WTC11 (cell line): ENCODE results near the gene GALNT2. TPM values are rescaled to one million over a fixed set of nuclear protein-coding genes. Genes with fewer than 3 reads are reported as not detected.

Source experiments
- ATAC-seq: fragments of 200-7000 bp; cut with Tn5 transposase; 2 replicates; pipeline ENCODE4 v1.10.0; 2021; ENCODE audit warnings: mild to moderate bottlenecking, moderate library complexity
- CTCF ChIA-PET: fragments of 300-600 bp; sonication (Branson Sonifier 250); formaldehyde crosslinking; loops from one replicate; lab custom pipeline; 2021; ENCODE audit warnings: antibody characterized with exemption; lab: Charles Lee
- POLR2A ChIA-PET: fragments of 350-600 bp; sonication (Branson Sonifier 250); formaldehyde crosslinking; loops from one replicate; lab custom pipeline; 2021; ENCODE audit warnings: antibody characterized with exemption; lab: Charles Lee
- DNase-seq: peaks from one replicate; pipeline ENCODE4 v3.0.0; 2021; ENCODE audit warnings: low spot score
- H3K27ac Mint-ChIP-seq: 2 replicates; pipeline ENCODE4 v1.8.0; 2021; ENCODE audit warnings: mixed read lengths
- H3K27me3 Mint-ChIP-seq: 2 replicates; pipeline ENCODE4 v1.8.0; 2021; ENCODE audit warnings: low read depth, mild to moderate bottlenecking, moderate library complexity, mixed read lengths
- H3K36me3 Mint-ChIP-seq: 2 replicates; pipeline ENCODE4 v1.8.0; 2021; ENCODE audit warnings: mixed read lengths
- H3K4me1 Mint-ChIP-seq: 2 replicates; pipeline ENCODE4 v1.8.0; 2022; ENCODE audit warnings: mixed read lengths
- H3K4me3 Mint-ChIP-seq: 2 replicates; pipeline ENCODE4 v1.8.0; 2021; ENCODE audit warnings: mild to moderate bottlenecking, moderate library complexity, mixed read lengths
- H3K9me3 Mint-ChIP-seq: 2 replicates; pipeline ENCODE4 v1.8.0; 2021; ENCODE audit warnings: mixed read lengths
- ESRRA ChIP-seq: sonication (generic); formaldehyde crosslinking; IDR thresholded peaks from 2 replicates; pipeline ENCODE4 v1.8.1; 2022; ENCODE audit warnings: mild to moderate bottlenecking, missing genetic modification reagents, borderline replicate concordance
- FOXK1 ChIP-seq: sonication (generic); formaldehyde crosslinking; IDR thresholded peaks from 2 replicates; pipeline ENCODE4 v1.8.0; 2022; ENCODE audit warnings: mild to moderate bottlenecking, moderate library complexity, missing genetic modification reagents
- HMGA2 ChIP-seq: fragments of 250-450 bp; sonication (Bioruptor Pico); IDR thresholded peaks from 2 replicates; pipeline ENCODE4 v1.4.0; 2021; ENCODE audit warnings: mild to moderate bottlenecking, moderate library complexity
- IRF2 ChIP-seq: sonication (generic); formaldehyde crosslinking; IDR thresholded peaks from 2 replicates; pipeline ENCODE4 v1.8.0; 2022; ENCODE audit warnings: low read depth, missing genetic modification reagents, borderline replicate concordance
- NR1H2 ChIP-seq: sonication (generic); formaldehyde crosslinking; IDR thresholded peaks from 2 replicates; pipeline ENCODE4 v1.9.0; 2021; ENCODE audit warnings: mild to moderate bottlenecking, moderate library complexity, missing genetic modification reagents
- OVOL2 ChIP-seq: fragments of 250-450 bp; sonication (Bioruptor Pico); IDR thresholded peaks from 2 replicates; pipeline ENCODE4 v1.9.0; 2021; ENCODE audit warnings: mild to moderate bottlenecking, borderline replicate concordance
- RELA ChIP-seq: sonication (generic); formaldehyde crosslinking; IDR thresholded peaks from 2 replicates; pipeline ENCODE4 v1.8.1; 2022; ENCODE audit warnings: missing genetic modification reagents, mild to moderate bottlenecking, borderline replicate concordance
- SMAD4 ChIP-seq: sonication (generic); formaldehyde crosslinking; IDR thresholded peaks from 2 replicates; pipeline ENCODE4 v1.8.0; 2022; ENCODE audit warnings: mild to moderate bottlenecking, missing genetic modification reagents
- SP1 ChIP-seq: sonication (generic); formaldehyde crosslinking; conservative IDR thresholded peaks from 2 replicates; pipeline ENCODE4 v1.8.1; 2022; ENCODE audit warnings: missing genetic modification reagents
- ZNF416 ChIP-seq: fragments of 250-450 bp; sonication (Bioruptor Pico); IDR thresholded peaks from 2 replicates; pipeline ENCODE4 v1.9.0; 2021; ENCODE audit warnings: mild to moderate bottlenecking, inconsistent platforms
- ZNF423 ChIP-seq: fragments of 250-450 bp; sonication (Bioruptor Pico); IDR thresholded peaks from 2 replicates; pipeline ENCODE4 v2.1.2; 2022; ENCODE audit warnings: mild to moderate bottlenecking, moderate library complexity
- ZNF425 ChIP-seq: fragments of 250-450 bp; sonication (Bioruptor Pico); conservative IDR thresholded peaks from 2 replicates; pipeline ENCODE4 v1.9.0; 2021; ENCODE audit warnings: mild to moderate bottlenecking
- ZSCAN18 ChIP-seq: fragments of 250-450 bp; sonication (Bioruptor Pico); IDR thresholded peaks from 2 replicates; pipeline ENCODE4 v2.1.2; 2022; ENCODE audit warnings: mild to moderate bottlenecking, moderate library complexity
- total RNA-seq: library from RNA; stranded (reverse); gene quantifications from 3 replicates; pipeline ENCODE4 v1.2.3, GENCODE V29; 2021
- TF ChIP-seq, protein P1 (sequence below): sonication (generic); formaldehyde crosslinking; IDR thresholded peaks from 2 replicates; pipeline ENCODE4 v1.8.0; 2023; ENCODE audit warnings: missing genetic modification reagents, mild to moderate bottlenecking, borderline replicate concordance
- TF ChIP-seq, protein P2 (sequence below): fragments of 200-600 bp; IDR thresholded peaks from 2 replicates; pipeline ENCODE4 v1.8.0; 2022; ENCODE audit warnings: antibody characterized with exemption
- TF ChIP-seq, protein P3 (sequence below): sonication (generic); formaldehyde crosslinking; IDR thresholded peaks from 2 replicates; pipeline ENCODE4 v1.8.1; 2022; ENCODE audit warnings: missing genetic modification reagents, borderline replicate concordance

GALNT2 gene
- total RNA-seq, 1 experiment from 2014 or later: 74.8 TPM

DNA sequence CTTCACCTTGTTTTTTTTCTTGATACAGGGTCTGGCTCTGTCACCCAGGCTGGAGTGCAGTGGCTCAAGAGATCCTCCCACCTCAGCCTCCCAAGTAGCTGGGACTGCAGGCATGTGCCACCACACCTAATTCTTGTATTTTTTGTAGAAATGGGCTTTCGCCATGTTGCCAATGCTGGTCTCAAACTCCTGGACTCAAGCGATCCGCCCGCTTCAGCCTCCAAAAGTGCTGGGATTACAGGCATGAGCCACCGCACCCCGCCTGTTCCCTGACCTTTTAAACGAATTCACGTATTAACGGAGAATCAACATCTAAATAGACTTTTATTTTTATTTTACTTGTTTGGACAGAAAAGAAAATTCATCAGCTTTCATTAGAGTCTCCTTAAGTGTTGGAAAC lies 254.3 kb downstream of the GALNT2 start (continued):
- TF ChIP-seq, protein P1, sequence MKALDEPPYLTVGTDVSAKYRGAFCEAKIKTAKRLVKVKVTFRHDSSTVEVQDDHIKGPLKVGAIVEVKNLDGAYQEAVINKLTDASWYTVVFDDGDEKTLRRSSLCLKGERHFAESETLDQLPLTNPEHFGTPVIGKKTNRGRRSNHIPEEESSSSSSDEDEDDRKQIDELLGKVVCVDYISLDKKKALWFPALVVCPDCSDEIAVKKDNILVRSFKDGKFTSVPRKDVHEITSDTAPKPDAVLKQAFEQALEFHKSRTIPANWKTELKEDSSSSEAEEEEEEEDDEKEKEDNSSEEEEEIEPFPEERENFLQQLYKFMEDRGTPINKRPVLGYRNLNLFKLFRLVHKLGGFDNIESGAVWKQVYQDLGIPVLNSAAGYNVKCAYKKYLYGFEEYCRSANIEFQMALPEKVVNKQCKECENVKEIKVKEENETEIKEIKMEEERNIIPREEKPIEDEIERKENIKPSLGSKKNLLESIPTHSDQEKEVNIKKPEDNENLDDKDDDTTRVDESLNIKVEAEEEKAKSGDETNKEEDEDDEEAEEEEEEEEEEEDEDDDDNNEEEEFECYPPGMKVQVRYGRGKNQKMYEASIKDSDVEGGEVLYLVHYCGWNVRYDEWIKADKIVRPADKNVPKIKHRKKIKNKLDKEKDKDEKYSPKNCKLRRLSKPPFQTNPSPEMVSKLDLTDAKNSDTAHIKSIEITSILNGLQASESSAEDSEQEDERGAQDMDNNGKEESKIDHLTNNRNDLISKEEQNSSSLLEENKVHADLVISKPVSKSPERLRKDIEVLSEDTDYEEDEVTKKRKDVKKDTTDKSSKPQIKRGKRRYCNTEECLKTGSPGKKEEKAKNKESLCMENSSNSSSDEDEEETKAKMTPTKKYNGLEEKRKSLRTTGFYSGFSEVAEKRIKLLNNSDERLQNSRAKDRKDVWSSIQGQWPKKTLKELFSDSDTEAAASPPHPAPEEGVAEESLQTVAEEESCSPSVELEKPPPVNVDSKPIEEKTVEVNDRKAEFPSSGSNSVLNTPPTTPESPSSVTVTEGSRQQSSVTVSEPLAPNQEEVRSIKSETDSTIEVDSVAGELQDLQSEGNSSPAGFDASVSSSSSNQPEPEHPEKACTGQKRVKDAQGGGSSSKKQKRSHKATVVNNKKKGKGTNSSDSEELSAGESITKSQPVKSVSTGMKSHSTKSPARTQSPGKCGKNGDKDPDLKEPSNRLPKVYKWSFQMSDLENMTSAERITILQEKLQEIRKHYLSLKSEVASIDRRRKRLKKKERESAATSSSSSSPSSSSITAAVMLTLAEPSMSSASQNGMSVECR: no peak
- TF ChIP-seq HMGA2: no peak
- TF ChIP-seq, protein P2, sequence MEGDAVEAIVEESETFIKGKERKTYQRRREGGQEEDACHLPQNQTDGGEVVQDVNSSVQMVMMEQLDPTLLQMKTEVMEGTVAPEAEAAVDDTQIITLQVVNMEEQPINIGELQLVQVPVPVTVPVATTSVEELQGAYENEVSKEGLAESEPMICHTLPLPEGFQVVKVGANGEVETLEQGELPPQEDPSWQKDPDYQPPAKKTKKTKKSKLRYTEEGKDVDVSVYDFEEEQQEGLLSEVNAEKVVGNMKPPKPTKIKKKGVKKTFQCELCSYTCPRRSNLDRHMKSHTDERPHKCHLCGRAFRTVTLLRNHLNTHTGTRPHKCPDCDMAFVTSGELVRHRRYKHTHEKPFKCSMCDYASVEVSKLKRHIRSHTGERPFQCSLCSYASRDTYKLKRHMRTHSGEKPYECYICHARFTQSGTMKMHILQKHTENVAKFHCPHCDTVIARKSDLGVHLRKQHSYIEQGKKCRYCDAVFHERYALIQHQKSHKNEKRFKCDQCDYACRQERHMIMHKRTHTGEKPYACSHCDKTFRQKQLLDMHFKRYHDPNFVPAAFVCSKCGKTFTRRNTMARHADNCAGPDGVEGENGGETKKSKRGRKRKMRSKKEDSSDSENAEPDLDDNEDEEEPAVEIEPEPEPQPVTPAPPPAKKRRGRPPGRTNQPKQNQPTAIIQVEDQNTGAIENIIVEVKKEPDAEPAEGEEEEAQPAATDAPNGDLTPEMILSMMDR: no peak
- TF ChIP-seq SP1 (CRISPR knock-in tag): no peak
- no peak for TF ChIP-seq ZNF423 (CRISPR knock-in tag)
- no peak for TF ChIP-seq ESRRA (CRISPR knock-in tag)
- no peak for TF ChIP-seq NR1H2 (CRISPR knock-in tag)
- no peak for TF ChIP-seq FOXK1
- TF ChIP-seq ZSCAN18 (CRISPR knock-in tag): no peak
- TF ChIP-seq, protein P3, sequence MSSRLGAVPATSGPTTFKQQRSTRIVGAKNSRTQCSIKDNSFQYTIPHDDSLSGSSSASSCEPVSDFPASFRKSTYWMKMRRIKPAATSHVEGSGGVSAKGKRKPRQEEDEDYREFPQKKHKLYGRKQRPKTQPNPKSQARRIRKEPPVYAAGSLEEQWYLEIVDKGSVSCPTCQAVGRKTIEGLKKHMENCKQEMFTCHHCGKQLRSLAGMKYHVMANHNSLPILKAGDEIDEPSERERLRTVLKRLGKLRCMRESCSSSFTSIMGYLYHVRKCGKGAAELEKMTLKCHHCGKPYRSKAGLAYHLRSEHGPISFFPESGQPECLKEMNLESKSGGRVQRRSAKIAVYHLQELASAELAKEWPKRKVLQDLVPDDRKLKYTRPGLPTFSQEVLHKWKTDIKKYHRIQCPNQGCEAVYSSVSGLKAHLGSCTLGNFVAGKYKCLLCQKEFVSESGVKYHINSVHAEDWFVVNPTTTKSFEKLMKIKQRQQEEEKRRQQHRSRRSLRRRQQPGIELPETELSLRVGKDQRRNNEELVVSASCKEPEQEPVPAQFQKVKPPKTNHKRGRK (CRISPR knock-in tag): no peak

- DNase-seq (no peak), ATAC-seq (no peak)
- Mint-ChIP-seq H3K4me1 (no peaks in the 10 kb centered on the region), H3K27ac (no peak overlapping the region), H3K4me3 (no peak overlapping the region), H3K27me3 (no peaks in the 10 kb centered on the region), H3K36me3 (peaks cover 44% of the 10 kb centered on the region), H3K9me3 (peaks cover 4% of the 10 kb centered on the region; the same call in 1 of the 2 replicates)
- TF ChIP-seq ZNF425 (CRISPR knock-in tag) (no peak), SP1 (CRISPR knock-in tag) (no peak), RELA (CRISPR knock-in tag) (no peak), SMAD4 (CRISPR knock-in tag) (no peak), OVOL2 (CRISPR knock-in tag) (no peak), IRF2 (CRISPR knock-in tag) (no peak), ZNF416 (CRISPR knock-in tag) (no peak), ESRRA (CRISPR knock-in tag) (no peak)
- CTCF ChIA-PET: no interaction called here
- POLR2A ChIA-PET: no interaction called here
Observed at GRCh38 chr1:230321741-230322420, 254.8 kb downstream of the GALNT2 start.
